ENCODE results near the gene TBC1D22A. TPM values are rescaled to one million over a fixed set of nuclear protein-coding genes. Genes with fewer than 3 reads are reported as not detected.

Gene TBC1D22A
- total RNA-seq, 1 donor from 2014 or later: 10.6 TPM

DNA sequence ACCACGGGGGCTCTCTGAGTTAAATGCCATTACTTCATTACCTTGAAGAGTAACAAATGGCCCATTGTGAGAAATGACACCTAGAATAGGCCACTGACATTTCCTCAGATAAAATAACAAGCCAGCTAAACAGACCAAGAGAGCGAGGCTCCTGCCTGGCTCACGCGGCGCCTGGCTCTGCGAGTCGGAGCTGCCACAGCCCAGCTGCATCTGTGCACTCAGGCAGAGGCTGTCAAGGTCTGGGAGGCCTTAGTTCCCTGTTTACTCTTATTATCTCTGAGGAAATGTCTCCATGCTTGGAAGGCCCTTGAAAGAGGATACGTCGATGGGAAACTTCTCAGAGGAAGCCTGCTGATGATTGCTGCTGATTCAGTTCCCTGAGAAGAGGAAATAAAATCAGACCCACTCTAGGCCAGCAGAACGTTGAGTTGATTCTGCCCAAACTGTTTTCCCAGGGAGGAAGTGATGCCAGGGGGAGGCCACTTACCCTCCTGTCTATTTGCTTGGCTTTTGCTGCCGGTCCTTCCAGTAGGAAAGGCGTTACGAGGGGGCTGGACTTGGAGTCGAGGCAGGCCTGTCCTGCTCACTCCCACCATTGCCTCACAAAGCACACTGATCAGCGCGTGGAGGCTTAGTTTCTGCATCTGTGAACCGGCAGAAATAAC, 208.8 kb downstream of the TBC1D22A start:
- Mint-ChIP-seq H3K27me3 (ENCODE audit: insufficient read depth, low read depth) (peaks cover 4% of the 10 kb centered on the region), H3K4me3 (no peak overlapping the region), H3K4me1 (peaks cover 15% of the 10 kb centered on the region), H3K9me3 (no peaks in the 10 kb centered on the region), H3K36me3 (peaks cover 3% of the 10 kb centered on the region), H3K27ac (peak overlapping the region; percentile 26)
- H3K27ac ChIP-seq: no peak overlapping the region
- no peak overlapping the region for H3K4me3 ChIP-seq
- TF ChIP-seq EZH2 (IDR thresholded peaks at IDR 0.05) (no peak), EZH2phosphoT487 (IDR thresholded peaks at IDR 0.05) (no peak)
- TF ChIP-seq, protein P1, sequence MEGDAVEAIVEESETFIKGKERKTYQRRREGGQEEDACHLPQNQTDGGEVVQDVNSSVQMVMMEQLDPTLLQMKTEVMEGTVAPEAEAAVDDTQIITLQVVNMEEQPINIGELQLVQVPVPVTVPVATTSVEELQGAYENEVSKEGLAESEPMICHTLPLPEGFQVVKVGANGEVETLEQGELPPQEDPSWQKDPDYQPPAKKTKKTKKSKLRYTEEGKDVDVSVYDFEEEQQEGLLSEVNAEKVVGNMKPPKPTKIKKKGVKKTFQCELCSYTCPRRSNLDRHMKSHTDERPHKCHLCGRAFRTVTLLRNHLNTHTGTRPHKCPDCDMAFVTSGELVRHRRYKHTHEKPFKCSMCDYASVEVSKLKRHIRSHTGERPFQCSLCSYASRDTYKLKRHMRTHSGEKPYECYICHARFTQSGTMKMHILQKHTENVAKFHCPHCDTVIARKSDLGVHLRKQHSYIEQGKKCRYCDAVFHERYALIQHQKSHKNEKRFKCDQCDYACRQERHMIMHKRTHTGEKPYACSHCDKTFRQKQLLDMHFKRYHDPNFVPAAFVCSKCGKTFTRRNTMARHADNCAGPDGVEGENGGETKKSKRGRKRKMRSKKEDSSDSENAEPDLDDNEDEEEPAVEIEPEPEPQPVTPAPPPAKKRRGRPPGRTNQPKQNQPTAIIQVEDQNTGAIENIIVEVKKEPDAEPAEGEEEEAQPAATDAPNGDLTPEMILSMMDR (IDR thresholded peaks at IDR 0.05): no peak
- no peaks in the 10 kb centered on the region for H3K9me3 ChIP-seq (ENCODE audit: low read depth)
- H3K27me3 ChIP-seq: no peaks in the 10 kb centered on the region
- H3K79me2 ChIP-seq (ENCODE audit: low read depth): no peaks in the 10 kb centered on the region
- no peaks in the 10 kb centered on the region for H3F3A ChIP-seq (ENCODE audit: low read depth)
- no peaks in the 10 kb centered on the region for H3K36me3 ChIP-seq
- no peak overlapping the region for H3K9ac ChIP-seq
- no peak overlapping the region for H2AFZ ChIP-seq (replicated peaks)
- H3K4me2 ChIP-seq: no peak overlapping the region
- H3K4me1 ChIP-seq: peaks cover 11% of the 10 kb centered on the region
- DNase-seq (ENCODE audit: low spot score): peak; percentile 25
- H4K20me1 ChIP-seq (ENCODE audit: low read depth): peaks cover 15% of the 10 kb centered on the region

DNA sequence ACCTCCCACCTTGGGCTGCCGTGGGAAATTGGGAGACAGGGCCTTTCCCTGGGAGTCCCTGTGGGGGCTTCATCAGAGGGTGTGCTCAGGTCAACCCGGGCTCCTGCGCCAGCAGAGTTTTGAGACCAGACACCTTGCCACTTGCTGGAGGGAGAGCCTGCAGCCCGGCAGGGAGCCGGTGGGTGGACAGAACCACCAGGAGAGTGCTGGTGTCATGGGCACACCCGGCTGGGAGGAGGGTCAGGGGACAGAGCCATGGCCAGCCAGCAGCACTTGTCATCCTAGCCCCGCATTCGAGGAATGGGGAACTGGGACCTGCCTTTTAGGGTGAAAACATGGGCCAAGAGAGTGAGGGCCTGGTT, 209.3 kb downstream of the TBC1D22A start:
- TF ChIP-seq EZH2 (IDR thresholded peaks at IDR 0.05): no peak
- Mint-ChIP-seq H3K27me3 (ENCODE audit: insufficient read depth, low read depth) (peaks cover 4% of the 10 kb centered on the region), H3K36me3 (peaks cover 3% of the 10 kb centered on the region), H3K9me3 (no peaks in the 10 kb centered on the region), H3K4me1 (peaks cover 15% of the 10 kb centered on the region), H3K27ac (no peak overlapping the region), H3K4me3 (no peak overlapping the region)
- Histone ChIP-seq H3F3A (ENCODE audit: low read depth) (no peaks in the 10 kb centered on the region), H3K79me2 (ENCODE audit: low read depth) (no peaks in the 10 kb centered on the region), H4K20me1 (ENCODE audit: low read depth) (peaks cover 15% of the 10 kb centered on the region), H3K27me3 (no peaks in the 10 kb centered on the region), H3K9ac (no peak overlapping the region), H3K4me3 (no peak overlapping the region), H3K4me1 (peaks cover 11% of the 10 kb centered on the region), H2AFZ (replicated peaks) (no peak overlapping the region), H3K4me2 (no peak overlapping the region), H3K36me3 (no peaks in the 10 kb centered on the region), H3K27ac (no peak overlapping the region), H3K9me3 (ENCODE audit: low read depth) (no peaks in the 10 kb centered on the region)
- no peak for DNase-seq (ENCODE audit: low spot score)

DNA sequence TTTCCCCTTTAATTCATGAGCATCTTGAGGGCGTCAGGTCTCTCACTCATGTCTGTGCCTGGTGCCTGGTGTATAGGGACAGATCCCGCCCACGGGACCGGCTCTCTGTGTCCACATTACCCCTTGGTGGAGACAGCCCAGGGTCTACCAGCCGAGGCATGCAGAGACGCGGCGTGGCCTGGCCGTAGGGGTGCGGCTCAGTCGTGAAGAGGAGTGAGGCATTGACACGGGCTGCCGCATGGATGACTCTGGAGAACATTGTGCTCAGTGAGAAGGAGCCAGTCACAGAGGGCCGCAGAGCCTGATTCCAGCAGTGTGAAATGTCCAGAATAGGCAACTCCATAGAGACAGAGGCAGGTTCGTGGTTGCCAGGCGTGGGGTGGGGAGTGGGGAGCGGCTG, 209.8 kb downstream of the TBC1D22A start:
- no peaks in the 10 kb centered on the region for H3K27me3 ChIP-seq

More for the DNA sequence above, 209.8 kb downstream of the TBC1D22A start:
- DNase-seq (ENCODE audit: low spot score): no peak
- Mint-ChIP-seq H3K9me3 (no peaks in the 10 kb centered on the region), H3K36me3 (peaks cover 6% of the 10 kb centered on the region), H3K4me3 (no peak overlapping the region), H3K27me3 (ENCODE audit: insufficient read depth, low read depth) (peaks cover 4% of the 10 kb centered on the region), H3K4me1 (peaks cover 15% of the 10 kb centered on the region), H3K27ac (peak overlapping the region; percentile 39)
- Histone ChIP-seq H3K9ac (no peak overlapping the region), H3K27ac (no peak overlapping the region), H3K36me3 (no peaks in the 10 kb centered on the region), H3K4me2 (no peak overlapping the region), H4K20me1 (ENCODE audit: low read depth) (peaks cover 15% of the 10 kb centered on the region), H3K4me3 (no peak overlapping the region), H3K4me1 (peaks cover 11% of the 10 kb centered on the region), H2AFZ (replicated peaks) (no peak overlapping the region), H3F3A (ENCODE audit: low read depth) (no peaks in the 10 kb centered on the region), H3K9me3 (ENCODE audit: low read depth) (no peaks in the 10 kb centered on the region), H3K79me2 (ENCODE audit: low read depth) (no peaks in the 10 kb centered on the region)
- TF ChIP-seq, protein P1 (IDR thresholded peaks at IDR 0.05): no peak
- TF ChIP-seq EZH2 (IDR thresholded peaks at IDR 0.05) (no peak), EZH2phosphoT487 (IDR thresholded peaks at IDR 0.05) (no peak)

Data from neural progenitor cell (in vitro differentiated cells).